Nephron progenitor cell (in vitro differentiated cells): ENCODE data around the gene DGKB.

Experiments
- DNase-seq: peaks from one replicate; pipeline ENCODE4 v3.0.0; 2021
- H3K27ac Mint-ChIP-seq: 2 replicates; pipeline ENCODE4 v1.8.0; 2021; ENCODE audit warnings: mild to moderate bottlenecking, moderate library complexity, mixed read lengths
- H3K27me3 Mint-ChIP-seq: 2 replicates; pipeline ENCODE4 v1.8.0; 2021; ENCODE audit warnings: mild to moderate bottlenecking, low read depth, mixed read lengths; ENCODE audit not compliant: poor library complexity
- H3K36me3 Mint-ChIP-seq: 2 replicates; pipeline ENCODE4 v1.8.0; 2021; ENCODE audit warnings: low read depth, mixed read lengths
- H3K4me1 Mint-ChIP-seq: 2 replicates; pipeline ENCODE4 v1.8.0; 2021; ENCODE audit warnings: mixed read lengths
- H3K4me3 Mint-ChIP-seq: 2 replicates; pipeline ENCODE4 v1.8.0; 2021; ENCODE audit warnings: mild to moderate bottlenecking, moderate library complexity, mixed read lengths
- H3K9me3 Mint-ChIP-seq: 2 replicates; pipeline ENCODE4 v1.8.0; 2021; ENCODE audit warnings: mild to moderate bottlenecking, moderate library complexity, mixed read lengths
- CTCF ChIP-seq: fragments of 200-600 bp; sonication (generic); IDR thresholded peaks from 2 replicates; pipeline ENCODE4 v1.5.0; 2021; ENCODE audit warnings: antibody characterized with exemption

DGKB gene

GRCh38 chr7:14765731-14766130 is 136.8 kb downstream of the DGKB start:
- no peak for TF ChIP-seq CTCF
- Mint-ChIP-seq H3K9me3 (no peaks in the 10 kb centered on the region), H3K36me3 (no peaks in the 10 kb centered on the region), H3K27ac (no peak overlapping the region), H3K4me3 (no peak overlapping the region), H3K4me1 (no peaks in the 10 kb centered on the region), H3K27me3 (no peaks in the 10 kb centered on the region)
- no peak for DNase-seq

GRCh38 chr7:14762561-14762960 is 140.0 kb downstream of the DGKB start:
- Mint-ChIP-seq H3K4me1 (no peaks in the 10 kb centered on the region), H3K36me3 (no peaks in the 10 kb centered on the region), H3K27me3 (no peaks in the 10 kb centered on the region), H3K4me3 (no peak overlapping the region), H3K9me3 (no peaks in the 10 kb centered on the region), H3K27ac (no peak overlapping the region)
- TF ChIP-seq CTCF, result no peak
- no peak for DNase-seq

GRCh38 chr7:14761510-14762296 is 140.8 kb downstream of the DGKB start:
- Mint-ChIP-seq H3K4me1 (no peaks in the 10 kb centered on the region), H3K36me3 (no peaks in the 10 kb centered on the region), H3K4me3 (no peak overlapping the region), H3K9me3 (no peaks in the 10 kb centered on the region), H3K27me3 (no peaks in the 10 kb centered on the region), H3K27ac (peak overlapping the region; percentile 24)
- no peak for TF ChIP-seq CTCF
- no peak for DNase-seq

GRCh38 chr7:14760730-14761478 is 141.6 kb downstream of the DGKB start:
- Mint-ChIP-seq H3K27me3 (no peaks in the 10 kb centered on the region), H3K4me1 (no peaks in the 10 kb centered on the region), H3K36me3 (no peaks in the 10 kb centered on the region), H3K4me3 (no peak overlapping the region), H3K9me3 (no peaks in the 10 kb centered on the region), H3K27ac (no peak overlapping the region)
- no peak for TF ChIP-seq CTCF
- no peak for DNase-seq

- Mint-ChIP-seq H3K9me3 (no peaks in the 10 kb centered on the region), H3K4me1 (peaks cover under 1% of the 10 kb centered on the region), H3K27ac (no peak overlapping the region), H3K4me3 (no peak overlapping the region), H3K36me3 (no peaks in the 10 kb centered on the region), H3K27me3 (no peaks in the 10 kb centered on the region)
- TF ChIP-seq CTCF, result no peak
- no peak for DNase-seq
These were observed 142.8 kb downstream of the DGKB start for GRCh38 chr7:14759785-14760184.
